SKM-1 treated with dmso at 0.1 percent for 144 hours (cell line): ENCODE results near the gene GALNT11.
A peak's percentile ranks its signal among the peaks of the same experiment; 100 is the strongest.
"Not testable (repeated sequence)": the region's sequence is repeated elsewhere in the genome, so short reads cannot be mapped to it uniquely, and the experiment has no call there.

Experiments used
- DNase-seq: peaks from one replicate; lab custom pipeline; 2025; ENCODE audit not compliant: unreplicated experiment; lab: John Stamatoyannopoulos, UW

Gene GALNT11

DNA sequence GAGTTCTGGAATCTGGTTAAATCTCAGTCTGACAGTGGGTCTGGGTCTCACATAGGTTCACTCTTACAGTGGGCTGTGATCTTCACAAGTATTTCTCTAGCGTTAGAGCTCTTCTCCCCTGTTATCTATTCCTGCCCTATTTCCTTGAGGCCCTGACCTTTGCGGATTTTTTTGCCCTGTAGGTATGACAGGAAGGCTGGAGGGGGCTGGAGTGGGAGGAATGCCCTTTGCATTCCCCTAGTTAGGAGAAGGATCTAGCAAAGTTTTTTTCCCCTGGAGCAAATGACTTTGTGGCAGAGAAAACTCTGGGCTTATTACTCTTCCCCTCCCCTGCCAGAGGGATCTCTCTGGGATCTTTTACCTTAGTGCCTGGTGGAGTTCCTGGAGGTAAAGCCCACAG lies 49.2 kb downstream of the GALNT11 start:
- DNase-seq = no peak

- not testable (repeated sequence) for DNase-seq
These were observed 49.9 kb downstream of the GALNT11 start for GRCh38 chr7:152075379-152075778.

- no peak for DNase-seq
These were observed 50.9 kb downstream of the GALNT11 start for GRCh38 chr7:152076324-152076821.

DNA sequence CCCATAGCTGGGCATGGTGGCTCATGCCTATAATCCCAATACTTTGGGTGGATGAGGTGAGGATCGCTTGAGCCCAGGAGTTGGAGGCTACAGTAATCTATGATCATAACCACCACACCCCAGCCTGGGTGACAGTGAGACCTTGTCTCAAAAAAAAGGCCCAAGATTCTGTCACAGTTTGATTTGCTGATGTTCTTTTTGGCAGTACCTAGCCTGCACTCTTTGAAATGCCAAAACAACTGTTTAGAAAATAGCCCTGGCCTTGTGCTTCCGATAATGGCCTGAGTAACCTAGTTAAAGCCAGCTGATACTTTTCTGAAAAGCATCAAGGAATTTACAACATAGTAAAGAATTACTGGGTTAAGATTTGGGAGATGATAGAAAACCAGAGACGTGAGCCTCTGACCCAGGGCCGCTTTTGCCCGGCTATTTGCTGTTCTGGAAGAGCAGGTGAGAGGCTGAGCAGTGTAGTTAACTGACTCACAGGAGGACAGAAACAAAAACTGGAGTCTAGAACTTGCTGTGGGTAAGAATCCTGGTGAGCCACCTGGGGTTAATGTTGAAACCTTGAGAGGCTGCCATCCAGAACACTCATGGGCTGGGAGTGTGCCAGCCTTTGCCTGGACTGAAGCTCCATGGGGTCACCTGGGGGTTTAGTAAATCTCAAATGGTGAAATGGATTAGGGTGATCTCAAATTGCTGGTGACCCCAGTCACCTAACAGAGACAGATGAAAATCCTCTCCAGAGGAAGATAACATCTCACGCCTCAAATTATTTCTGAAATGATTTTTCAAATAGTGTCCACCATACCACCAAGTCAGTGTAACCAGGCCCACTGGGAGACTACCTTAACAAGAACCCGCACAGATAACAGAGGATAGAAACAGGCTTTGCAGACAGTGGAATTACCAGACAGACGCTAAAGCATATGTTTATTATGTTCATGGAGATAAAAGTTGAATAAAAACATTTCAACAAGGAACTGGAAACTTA lies 51.8 kb downstream of the GALNT11 start:
- no peak for DNase-seq

DNA sequence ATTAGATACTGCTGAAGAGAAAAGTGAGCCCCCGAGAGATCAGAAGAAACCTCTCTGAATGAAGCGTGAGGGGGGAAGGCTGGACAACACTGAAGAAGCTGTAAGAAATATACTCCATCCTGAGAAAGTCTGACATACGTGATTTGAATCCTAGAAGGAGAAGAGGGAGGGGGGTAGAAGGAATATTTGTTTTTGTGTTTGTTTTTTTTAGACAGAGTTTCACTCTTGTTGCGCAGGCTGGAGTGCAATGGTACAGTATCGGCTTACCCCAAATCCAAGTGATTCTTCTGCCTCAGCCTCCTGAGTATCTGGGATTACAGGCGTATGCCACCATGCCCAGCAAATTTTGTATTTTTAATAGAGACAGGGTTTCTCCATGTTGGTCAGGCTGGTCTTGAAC lies 52.6 kb downstream of the GALNT11 start:
- DNase-seq = no peak

DNA sequence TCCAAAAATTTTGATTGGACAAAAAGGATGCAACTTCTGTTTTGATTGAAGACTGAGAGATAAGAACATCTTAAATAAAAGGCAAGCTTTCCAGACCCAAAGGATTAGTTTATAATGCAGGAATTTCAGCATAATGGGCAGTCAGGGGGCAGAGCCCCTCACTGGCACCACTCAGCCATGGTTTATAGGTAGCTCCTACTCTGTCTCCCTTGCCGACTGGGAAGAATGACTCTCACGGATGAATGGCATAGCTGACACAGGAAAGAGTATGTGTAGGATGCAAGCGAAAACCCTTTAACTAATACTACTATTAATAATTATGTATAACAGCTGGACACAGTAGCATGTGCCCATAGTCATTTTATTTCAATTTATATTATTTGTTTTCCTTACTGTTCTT lies 53.3 kb downstream of the GALNT11 start:
- DNase-seq = no peak

DNA sequence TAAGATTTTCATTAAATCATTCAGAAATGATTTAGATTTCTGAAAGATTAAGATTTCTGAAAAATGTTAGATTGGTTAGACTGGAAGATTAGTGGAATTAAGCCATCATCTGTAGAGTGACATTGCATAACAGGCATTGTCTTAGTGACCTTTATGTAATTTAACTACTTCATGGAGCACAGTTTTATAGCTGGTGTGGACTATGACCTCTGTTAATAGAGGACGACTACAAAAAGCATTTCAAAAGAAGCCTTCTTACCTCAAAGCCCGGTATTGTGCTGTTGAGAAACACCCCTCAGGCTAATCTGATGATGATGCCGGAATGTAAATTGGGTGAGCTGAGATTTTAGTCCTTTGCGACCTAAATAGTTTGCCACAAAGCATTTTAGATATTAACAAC lies 55.6 kb downstream of the GALNT11 start:
- no peak for DNase-seq

DNA sequence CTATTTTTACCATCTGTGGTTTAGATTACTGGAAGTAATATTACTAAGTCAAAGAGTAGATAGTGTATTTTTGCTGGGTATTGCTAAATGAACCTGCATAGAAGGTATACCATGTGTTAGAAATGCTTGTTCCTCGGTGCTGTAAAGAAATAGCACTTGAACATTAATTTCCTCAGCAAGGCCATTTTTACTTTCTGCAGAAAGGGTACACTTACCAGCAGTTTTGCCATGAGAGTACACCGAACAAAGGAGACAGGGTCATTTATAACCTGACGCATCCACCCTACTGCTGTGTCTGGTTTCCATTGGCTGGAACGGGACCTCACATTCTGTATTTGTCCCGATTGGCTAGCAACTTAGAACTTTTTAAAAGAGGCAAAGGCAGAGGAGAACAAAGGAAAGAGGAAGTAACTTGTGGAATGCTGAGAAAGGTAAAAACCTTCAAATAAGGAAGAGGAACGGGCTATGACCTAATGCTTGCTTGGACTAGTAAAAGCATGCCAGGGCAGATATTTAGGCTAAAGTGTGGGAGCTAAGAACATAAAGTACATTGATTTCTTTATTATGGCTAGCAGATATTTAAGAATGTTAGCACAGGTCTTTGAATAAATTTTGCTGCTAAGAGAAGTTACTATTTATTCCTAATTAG lies 56.7 kb downstream of the GALNT11 start:
- peak; percentile 32 for DNase-seq

DNA sequence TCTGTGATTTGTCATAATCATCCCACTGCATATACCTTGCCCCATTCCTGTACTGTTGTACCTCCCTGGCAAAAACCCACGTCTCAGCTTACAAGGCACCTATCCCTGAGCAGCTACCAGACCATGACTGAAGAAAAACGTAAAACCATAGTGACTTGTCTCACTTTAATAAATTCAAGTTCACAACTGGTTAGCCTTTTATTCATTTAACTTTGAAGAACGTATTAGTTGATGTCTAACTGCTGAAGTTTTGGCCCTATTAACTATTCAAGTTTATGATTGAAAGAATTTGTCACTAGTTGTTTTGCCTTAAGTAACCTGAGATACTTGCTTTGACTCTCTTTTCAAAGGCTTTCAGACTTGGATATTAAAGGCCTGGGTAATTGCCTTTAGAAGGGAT lies 59.7 kb downstream of the GALNT11 start:
- DNase-seq = no peak

GRCh38 chr7:152086513-152086912 lies 61.0 kb downstream of the GALNT11 start:
- no peak for DNase-seq

- DNase-seq = no peak
These were observed 63.7 kb downstream of the GALNT11 start for GRCh38 chr7:152089183-152089582.

DNA sequence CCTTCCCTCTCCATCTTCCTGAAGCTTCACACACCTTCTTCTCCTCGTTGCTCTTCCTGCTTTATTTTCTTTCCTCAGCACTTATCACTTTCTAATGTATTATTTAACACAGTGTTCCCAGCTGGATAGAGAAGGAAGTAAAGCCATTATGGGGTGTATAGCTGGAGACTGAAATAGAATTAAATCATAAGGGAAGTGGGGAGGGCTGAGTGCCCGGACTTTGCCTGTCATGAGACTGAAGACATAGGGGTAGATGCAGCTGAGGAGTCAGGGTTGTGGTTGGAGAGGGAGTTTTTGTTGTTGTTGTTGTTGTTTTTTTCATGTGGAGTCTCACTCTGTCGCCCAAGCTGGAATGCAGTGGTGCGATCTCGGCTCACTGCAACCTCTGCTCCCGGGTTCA lies 65.3 kb downstream of the GALNT11 start:
- DNase-seq = no peak

DNA sequence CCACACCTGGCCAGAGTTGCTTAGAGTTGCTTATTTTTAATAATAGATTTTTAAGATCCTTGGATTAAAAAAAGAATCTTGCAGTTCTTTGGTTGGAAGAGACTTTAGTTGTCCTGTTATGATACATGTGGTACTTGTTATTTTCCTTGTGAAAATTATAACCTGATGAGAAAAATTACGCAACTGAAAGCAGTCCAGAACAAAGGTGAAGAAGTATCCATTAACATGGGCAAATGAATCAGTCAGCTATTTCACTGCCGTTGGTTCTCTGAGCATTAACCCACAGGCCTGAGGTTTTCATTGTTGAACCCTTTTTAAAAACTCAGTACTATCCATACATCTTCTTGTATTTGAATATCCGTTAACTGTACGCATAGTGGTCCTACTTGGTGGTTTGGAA lies 68.2 kb downstream of the GALNT11 start:
- DNase-seq = no peak

- DNase-seq = no peak
These were observed 70.3 kb downstream of the GALNT11 start for GRCh38 chr7:152095771-152096170.

- no peak for DNase-seq
These were observed 71.9 kb downstream of the GALNT11 start for GRCh38 chr7:152097330-152097729.

DNA sequence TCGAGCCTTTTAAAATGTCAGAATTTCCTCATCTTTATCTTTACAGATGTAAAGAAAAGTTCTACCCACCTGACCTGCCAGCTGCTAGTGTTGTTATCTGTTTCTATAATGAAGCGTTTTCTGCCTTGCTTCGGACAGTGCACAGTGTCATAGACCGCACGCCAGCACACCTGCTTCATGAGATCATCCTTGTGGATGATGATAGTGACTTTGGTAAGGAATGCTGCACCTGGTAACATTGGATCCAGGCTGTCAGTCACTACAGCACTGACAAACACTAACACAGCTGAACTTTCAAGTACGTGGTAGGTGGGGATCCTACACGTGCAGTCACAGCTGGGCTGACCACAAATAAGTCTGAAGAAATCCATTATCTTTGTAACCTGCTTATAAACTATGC lies 77.6 kb downstream of the GALNT11 start:
- DNase-seq = no peak

DNA sequence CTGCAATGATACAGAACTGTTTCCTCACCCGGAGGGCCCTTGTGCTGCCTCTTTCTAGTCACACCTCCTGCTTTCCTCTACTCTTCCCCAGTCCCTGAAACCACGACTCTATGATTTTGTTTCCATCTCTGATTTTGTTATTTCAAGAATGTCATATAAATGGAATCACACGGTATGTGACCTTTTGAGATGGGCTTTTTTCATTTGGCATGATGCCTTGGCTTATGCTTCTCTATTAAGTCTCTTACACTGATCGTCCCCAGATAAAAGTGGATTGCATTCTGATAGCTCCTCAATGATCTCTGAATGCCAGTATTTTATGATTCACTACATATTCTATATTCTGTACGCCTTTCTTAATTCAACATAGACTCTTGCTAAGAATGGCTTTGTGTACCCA lies 78.2 kb downstream of the GALNT11 start:
- DNase-seq = no peak

- no peak for DNase-seq
These were observed 79.7 kb downstream of the GALNT11 start for GRCh38 chr7:152105205-152105604.

DNA sequence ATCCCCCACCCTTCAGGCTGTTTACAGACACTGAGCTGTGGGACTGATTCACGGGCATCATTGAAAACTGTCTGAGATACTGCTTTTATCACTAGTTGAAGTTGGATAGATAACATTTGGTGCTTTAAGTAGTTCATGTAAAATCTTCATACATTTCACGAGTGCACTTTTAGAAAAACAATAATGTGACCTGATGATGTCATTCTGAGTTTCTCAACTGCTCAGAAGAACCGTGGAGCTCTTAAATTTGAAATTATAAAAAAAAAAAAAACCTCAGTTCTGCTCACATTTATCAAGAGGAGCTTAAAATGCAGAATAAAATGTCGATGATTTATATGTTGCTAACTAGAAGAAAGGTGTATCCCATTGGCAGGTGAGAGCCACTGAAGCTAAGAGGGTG lies 81.5 kb downstream of the GALNT11 start:
- no peak for DNase-seq

DNA sequence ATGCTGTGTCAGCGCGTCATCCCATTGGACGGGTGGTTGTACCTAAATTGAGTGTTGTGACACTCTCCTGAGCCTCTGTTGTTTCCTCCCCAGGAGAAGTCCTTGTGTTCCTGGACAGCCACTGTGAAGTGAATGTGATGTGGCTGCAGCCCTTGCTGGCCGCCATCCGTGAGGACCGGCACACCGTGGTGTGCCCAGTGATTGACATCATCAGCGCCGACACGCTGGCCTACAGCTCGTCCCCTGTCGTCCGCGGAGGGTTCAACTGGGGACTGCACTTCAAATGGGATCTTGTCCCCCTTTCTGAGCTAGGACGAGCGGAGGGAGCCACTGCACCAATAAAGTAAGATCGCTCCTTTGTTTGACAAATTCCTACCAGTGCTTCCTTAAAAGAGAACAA lies 82.5 kb downstream of the GALNT11 start:
- DNase-seq = no peak

GRCh38 chr7:152108359-152108758 lies 82.9 kb downstream of the GALNT11 start:
- no peak for DNase-seq

DNA sequence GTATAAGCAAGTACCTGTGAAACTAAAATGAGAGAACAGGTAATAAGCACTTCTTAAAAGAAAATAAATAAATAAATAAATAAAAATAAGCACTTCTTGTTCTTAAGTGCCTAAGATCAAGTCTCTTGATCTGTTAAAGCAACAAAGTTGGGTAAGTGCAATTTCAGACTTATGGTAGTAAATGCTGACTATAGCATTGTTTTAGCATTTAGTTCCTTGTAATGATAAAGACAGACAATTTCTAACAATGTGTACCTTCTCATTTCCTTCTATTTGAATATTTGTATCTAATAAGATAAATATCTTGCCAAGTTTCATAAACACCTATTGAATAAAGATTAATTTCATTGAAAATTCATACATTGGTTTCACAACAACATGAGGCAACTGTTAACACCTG lies 87.4 kb downstream of the GALNT11 start:
- no peak for DNase-seq
